Calu3 (cell line): ENCODE results near the gene BCAS3. TPM values are rescaled to one million over a fixed set of nuclear protein-coding genes. Genes with fewer than 3 reads are reported as not detected.

Experiments used
- BruUV-seq: library from RNA; stranded (reverse); fragments of 400-500 nt; replicated peaks from 2 replicates; lab custom pipeline; 2021; lab: Mats Ljungman, UMichigan
- CTCF ChIA-PET: fragments of 300-600 bp; sonication (Branson Sonifier 250); formaldehyde crosslinking; loops from one replicate; lab custom pipeline; 2022; ENCODE audit warnings: antibody characterized with exemption; lab: Charles Lee
- DNase-seq: peaks from one replicate; pipeline ENCODE4 v3.0.0; 2022
- H3K27ac Mint-ChIP-seq: one replicate; pipeline ENCODE4 v1.8.0; 2022; ENCODE audit warnings: mixed read lengths; ENCODE audit not compliant: unreplicated experiment
- H3K27me3 Mint-ChIP-seq: one replicate; pipeline ENCODE4 v1.8.0; 2022; ENCODE audit warnings: mixed read lengths; ENCODE audit not compliant: unreplicated experiment
- H3K36me3 Mint-ChIP-seq: one replicate; pipeline ENCODE4 v1.8.0; 2022; ENCODE audit warnings: mild to moderate bottlenecking, moderate library complexity, mixed read lengths; ENCODE audit not compliant: insufficient read depth, unreplicated experiment
- H3K4me1 Mint-ChIP-seq: one replicate; pipeline ENCODE4 v1.8.0; 2022; ENCODE audit warnings: mild to moderate bottlenecking, low read depth, mixed read lengths; ENCODE audit not compliant: unreplicated experiment
- H3K4me3 Mint-ChIP-seq: one replicate; pipeline ENCODE4 v1.8.0; 2022; ENCODE audit warnings: mild to moderate bottlenecking, low read depth, moderate library complexity, mixed read lengths; ENCODE audit not compliant: unreplicated experiment
- H3K9me3 Mint-ChIP-seq: one replicate; pipeline ENCODE4 v1.8.0; 2022; ENCODE audit warnings: low read depth, mixed read lengths; ENCODE audit not compliant: unreplicated experiment
- intact Hi-C: fragments of 100-400 bp; cut with micrococcal nuclease; formaldehyde crosslinking; loops from one replicate; pipeline ENCODE4 v1.10.0; 2022; ENCODE audit not compliant: unreplicated experiment
- total RNA-seq: library from RNA; stranded (reverse); gene quantifications from 2 replicates; pipeline ENCODE4 v1.2.3, GENCODE V29; 2022
- TF ChIP-seq, protein P1 (sequence below): fragments of 200-600 bp; IDR thresholded peaks from one replicate; pipeline ENCODE4 v1.8.0; 2022; ENCODE audit warnings: antibody characterized with exemption; ENCODE audit not compliant: unreplicated experiment

BCAS3 gene
- total RNA-seq, 1 experiment from 2014 or later, result 10.9 TPM

DNA sequence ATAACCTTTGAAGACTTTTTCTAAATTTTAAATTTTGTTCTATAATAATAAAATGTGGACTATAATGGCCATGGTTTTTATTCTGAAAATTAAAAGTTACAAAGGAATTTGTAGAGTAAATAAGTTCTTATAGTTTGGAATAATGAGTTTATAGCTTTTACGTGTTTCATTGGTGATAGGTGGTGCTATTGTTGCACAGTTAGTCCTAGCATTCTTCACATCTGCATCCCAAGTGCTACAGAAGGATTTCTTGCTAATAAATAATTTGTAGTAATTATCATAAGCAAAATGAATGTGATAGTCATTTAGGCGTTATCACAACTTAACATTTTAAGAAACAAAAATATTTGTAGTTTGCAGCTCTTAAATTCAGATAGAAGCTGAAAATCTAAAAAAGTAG, 67.9 kb downstream of the BCAS3 start:
- Mint-ChIP-seq H3K4me3 (no peak overlapping the region), H3K27ac (no peak overlapping the region), H3K9me3 (peaks cover under 1% of the 10 kb centered on the region), H3K27me3 (no peaks in the 10 kb centered on the region), H3K36me3 (peaks cover 5% of the 10 kb centered on the region), H3K4me1 (no peaks in the 10 kb centered on the region)
- intact Hi-C loops, result no loop called here
- CTCF ChIA-PET, result no interaction called here
- BruUV-seq, result no TSS peak
- TF ChIP-seq, protein P1, sequence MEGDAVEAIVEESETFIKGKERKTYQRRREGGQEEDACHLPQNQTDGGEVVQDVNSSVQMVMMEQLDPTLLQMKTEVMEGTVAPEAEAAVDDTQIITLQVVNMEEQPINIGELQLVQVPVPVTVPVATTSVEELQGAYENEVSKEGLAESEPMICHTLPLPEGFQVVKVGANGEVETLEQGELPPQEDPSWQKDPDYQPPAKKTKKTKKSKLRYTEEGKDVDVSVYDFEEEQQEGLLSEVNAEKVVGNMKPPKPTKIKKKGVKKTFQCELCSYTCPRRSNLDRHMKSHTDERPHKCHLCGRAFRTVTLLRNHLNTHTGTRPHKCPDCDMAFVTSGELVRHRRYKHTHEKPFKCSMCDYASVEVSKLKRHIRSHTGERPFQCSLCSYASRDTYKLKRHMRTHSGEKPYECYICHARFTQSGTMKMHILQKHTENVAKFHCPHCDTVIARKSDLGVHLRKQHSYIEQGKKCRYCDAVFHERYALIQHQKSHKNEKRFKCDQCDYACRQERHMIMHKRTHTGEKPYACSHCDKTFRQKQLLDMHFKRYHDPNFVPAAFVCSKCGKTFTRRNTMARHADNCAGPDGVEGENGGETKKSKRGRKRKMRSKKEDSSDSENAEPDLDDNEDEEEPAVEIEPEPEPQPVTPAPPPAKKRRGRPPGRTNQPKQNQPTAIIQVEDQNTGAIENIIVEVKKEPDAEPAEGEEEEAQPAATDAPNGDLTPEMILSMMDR, result no peak
- DNase-seq, result no peak

DNA sequence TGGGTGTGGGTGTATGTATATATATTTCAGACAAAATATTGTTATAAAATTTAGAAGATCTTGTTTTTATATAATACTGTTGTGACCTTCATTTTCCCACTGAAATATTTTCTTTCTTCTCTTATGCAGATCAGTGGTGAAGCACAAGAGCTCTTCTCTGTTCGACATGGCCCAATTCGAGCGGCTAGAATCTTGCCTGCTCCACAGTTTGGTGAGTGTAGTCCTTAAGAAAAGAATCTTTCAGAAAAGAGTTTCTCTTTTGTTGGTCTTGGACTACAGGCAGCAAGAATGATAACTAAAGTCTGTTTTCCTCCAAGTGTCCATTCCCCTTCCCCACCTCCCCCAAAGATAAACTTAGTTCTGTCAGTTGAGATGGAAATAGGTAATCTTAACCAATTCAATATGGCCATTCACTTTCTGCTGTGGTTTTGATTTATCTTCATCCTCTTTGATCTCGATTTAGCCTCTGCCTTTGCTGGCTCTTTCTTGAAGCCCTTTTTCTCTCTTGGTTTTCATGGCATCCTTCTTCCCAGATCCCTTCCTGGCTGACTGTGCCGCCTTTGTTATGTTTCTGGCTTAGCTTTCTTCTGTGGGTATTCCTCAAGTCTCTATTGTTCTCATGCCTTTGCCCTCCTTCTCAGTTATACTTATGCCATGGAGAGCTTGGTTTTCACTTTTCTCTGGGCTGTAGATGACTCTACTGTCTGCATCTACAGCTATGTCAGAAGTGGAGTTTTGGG, 69.6 kb downstream of the BCAS3 start:
- Mint-ChIP-seq H3K36me3 (peaks cover 5% of the 10 kb centered on the region), H3K27me3 (no peaks in the 10 kb centered on the region), H3K27ac (no peak overlapping the region), H3K4me3 (no peak overlapping the region), H3K9me3 (peaks cover 3% of the 10 kb centered on the region), H3K4me1 (no peaks in the 10 kb centered on the region)
- CTCF ChIA-PET, result no interaction called here
- no TSS peak for BruUV-seq
- DNase-seq, result no peak
- intact Hi-C loops, result no loop called here
- TF ChIP-seq, protein P1, result no peak

DNA sequence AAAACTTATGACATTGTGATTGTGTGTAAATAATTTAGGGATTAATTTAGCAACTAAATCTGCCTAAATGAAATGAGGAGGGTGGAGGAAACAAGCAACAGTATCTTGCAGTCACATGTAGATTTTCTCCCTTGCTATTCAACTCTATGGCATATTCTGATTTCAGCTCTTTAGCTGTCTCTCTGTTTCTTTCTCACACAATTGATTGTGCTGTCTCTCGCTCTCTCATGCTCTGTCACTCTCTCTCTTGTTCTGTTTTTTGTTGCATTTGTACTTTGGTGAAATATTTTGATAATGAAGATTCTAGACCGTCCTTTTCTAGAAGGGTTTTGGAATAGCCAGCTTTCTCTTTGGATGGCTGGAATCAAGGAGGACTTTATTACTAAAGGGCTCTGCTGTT, 70.6 kb downstream of the BCAS3 start:
- no peaks in the 10 kb centered on the region for H3K4me1 Mint-ChIP-seq
- H3K36me3 Mint-ChIP-seq, result peaks cover 5% of the 10 kb centered on the region
- DNase-seq, result no peak
- peaks cover 3% of the 10 kb centered on the region for H3K9me3 Mint-ChIP-seq
- TF ChIP-seq, protein P1, result no peak
- H3K27me3 Mint-ChIP-seq, result no peaks in the 10 kb centered on the region
- no peak overlapping the region for H3K27ac Mint-ChIP-seq
- intact Hi-C loops, result no loop called here
- no TSS peak for BruUV-seq
- no peak overlapping the region for H3K4me3 Mint-ChIP-seq
- CTCF ChIA-PET, result no interaction called here

DNA sequence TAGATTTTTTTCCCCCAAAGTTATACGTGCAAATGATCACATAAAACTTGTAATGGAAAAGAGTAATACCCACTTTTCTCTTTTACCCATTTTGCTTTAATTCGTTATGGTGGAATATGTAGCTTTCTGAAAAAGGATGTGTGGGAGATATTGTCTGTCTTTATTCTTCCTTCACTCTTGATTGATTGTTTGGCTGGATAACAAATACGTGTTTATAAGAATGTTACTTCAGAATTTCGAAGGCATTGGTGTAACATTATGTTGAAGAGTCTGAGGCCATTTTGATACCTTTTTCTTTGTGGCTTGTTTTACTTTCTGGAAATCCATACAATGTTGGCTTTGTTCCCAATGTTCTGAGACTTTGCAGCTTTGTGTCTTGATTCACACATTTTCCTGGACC, 71.4 kb downstream of the BCAS3 start:
- DNase-seq, result no peak
- CTCF ChIA-PET, result no interaction called here

More for the DNA sequence above, 71.4 kb downstream of the BCAS3 start:
- Mint-ChIP-seq H3K9me3 (peaks cover 3% of the 10 kb centered on the region), H3K27me3 (no peaks in the 10 kb centered on the region), H3K4me1 (no peaks in the 10 kb centered on the region), H3K36me3 (no peaks in the 10 kb centered on the region), H3K27ac (no peak overlapping the region), H3K4me3 (no peak overlapping the region)
- no TSS peak for BruUV-seq
- TF ChIP-seq, protein P1, result no peak
- intact Hi-C loops, result no loop called here
